Mesodermal cell (in vitro differentiated cells): ENCODE data around the gene CARD8.
"Not testable (repeated sequence)": the region's sequence is repeated elsewhere in the genome, so short reads cannot be mapped to it uniquely, and the experiment has no call there.

Source experiments
- H3K27ac ChIP-seq: 2 replicates; pipeline ENCODE4 v1.7.0; 2013; ENCODE audit warnings: mild to moderate bottlenecking, low read depth, low read length, moderate library complexity; ENCODE audit not compliant: severe bottlenecking
- H3K36me3 ChIP-seq: 2 replicates; pipeline ENCODE4 v1.7.1; 2013; ENCODE audit warnings: mild to moderate bottlenecking, low read length, moderate library complexity; ENCODE audit not compliant: control insufficient read depth, insufficient read depth
- H3K4me1 ChIP-seq: one replicate; pipeline ENCODE4 v1.7.1; 2013; ENCODE audit warnings: mild to moderate bottlenecking, low read length; ENCODE audit not compliant: insufficient read depth, control insufficient read depth, poor library complexity, severe bottlenecking
- H3K4me3 ChIP-seq: 2 replicates; pipeline ENCODE4 v1.7.0; 2013; ENCODE audit warnings: low read length, control low read depth, mild to moderate bottlenecking; ENCODE audit not compliant: insufficient read depth, poor library complexity, severe bottlenecking; ENCODE audit errors: extremely low read depth
- H3K9me3 ChIP-seq: 2 replicates; pipeline ENCODE4 v1.7.1; 2013; ENCODE audit warnings: mild to moderate bottlenecking, low read length, moderate library complexity; ENCODE audit not compliant: control insufficient read depth
- WGBS, 2 experiments: methylation state at CpG; one replicate each; pipeline ENCODE4 v1.1.5; 2013; ENCODE audit warnings: missing lambda C conversion rate in 2 of 2; ENCODE audit not compliant: insufficient coverage in 2 of 2; 5-methylcytosine and 5-hydroxymethylcytosine counted together

CARD8 gene

GRCh38 chr19:48290771-48291488 lies 35.2 kb upstream of the CARD8 start:
- H3K9me3 ChIP-seq = no peaks in the 10 kb centered on the region
- H3K4me3 ChIP-seq = peak overlapping the region; percentile 43
- H3K4me1 ChIP-seq = no peaks in the 10 kb centered on the region
- peaks cover 21% of the 10 kb centered on the region for H3K36me3 ChIP-seq
- peak overlapping the region; percentile 69 for H3K27ac ChIP-seq
- WGBS, 2 experiments = 0 to 1% methylated on average over 44 of the region's 45 CpGs

GRCh38 chr19:48290401-48290770 lies 34.7 kb upstream of the CARD8 start:
- Histone ChIP-seq H3K27ac (peak overlapping the region; percentile 59), H3K9me3 (no peaks in the 10 kb centered on the region), H3K4me1 (no peaks in the 10 kb centered on the region), H3K4me3 (peak overlapping the region; percentile 43), H3K36me3 (peaks cover 26% of the 10 kb centered on the region)
- 0 to 4% methylated on average over 3 to 5 of the region's 10 CpGs for WGBS, 2 experiments

- peaks cover 10% of the 10 kb centered on the region for H3K9me3 ChIP-seq
- 78 to 93% methylated on average over 3 of the region's 3 CpGs for WGBS, 2 experiments
Measured at GRCh38 chr19:48287748-48288147, 32.0 kb upstream of the CARD8 start.

GRCh38 chr19:48284896-48285295 lies 29.2 kb upstream of the CARD8 start:
- Histone ChIP-seq H3K9me3 (peaks cover 11% of the 10 kb centered on the region), H3K4me1 (peaks cover 4% of the 10 kb centered on the region), H3K36me3 (peaks cover 74% of the 10 kb centered on the region), H3K27ac (no peak overlapping the region), H3K4me3 (no peak overlapping the region)
- WGBS, 2 experiments = 96 to 97% methylated on average over 4 of the region's 4 CpGs

More at GRCh38 chr19:48287748-48288147, 32.0 kb upstream of the CARD8 start:
- H3K36me3 ChIP-seq = peaks cover 53% of the 10 kb centered on the region
- H3K4me3 ChIP-seq = no peak overlapping the region
- peaks cover 4% of the 10 kb centered on the region for H3K4me1 ChIP-seq
- H3K27ac ChIP-seq = no peak overlapping the region

- peaks cover 78% of the 10 kb centered on the region for H3K36me3 ChIP-seq
- WGBS, 2 experiments = 93 to 96% methylated on average over 5 to 7 of the region's 7 CpGs
- H3K4me1 ChIP-seq = peaks cover 4% of the 10 kb centered on the region
- H3K9me3 ChIP-seq = peaks cover 11% of the 10 kb centered on the region
- H3K4me3 ChIP-seq = no peak overlapping the region
- H3K27ac ChIP-seq = no peak overlapping the region
Measured at GRCh38 chr19:48283908-48284307, 28.2 kb upstream of the CARD8 start.

- H3K4me3 ChIP-seq = no peak overlapping the region
- peaks cover 4% of the 10 kb centered on the region for H3K4me1 ChIP-seq
- 96 to 98% methylated on average over 6 to 7 of the region's 9 CpGs for WGBS, 2 experiments
- H3K36me3 ChIP-seq = peaks cover 49% of the 10 kb centered on the region
- peaks cover 11% of the 10 kb centered on the region for H3K9me3 ChIP-seq
- no peak overlapping the region for H3K27ac ChIP-seq
Measured at GRCh38 chr19:48279747-48280146, 24.0 kb upstream of the CARD8 start.

GRCh38 chr19:48274938-48275337 lies 19.2 kb upstream of the CARD8 start:
- no peaks in the 10 kb centered on the region for H3K4me1 ChIP-seq
- no peak overlapping the region for H3K4me3 ChIP-seq
- H3K9me3 ChIP-seq = peaks cover 1% of the 10 kb centered on the region
- H3K27ac ChIP-seq = no peak overlapping the region
- H3K36me3 ChIP-seq = peaks cover 13% of the 10 kb centered on the region
- 71 to 83% methylated on average over 4 to 6 of the region's 6 CpGs for WGBS, 2 experiments

GRCh38 chr19:48274173-48274572 lies 18.5 kb upstream of the CARD8 start:
- Histone ChIP-seq H3K4me1 (no peaks in the 10 kb centered on the region), H3K9me3 (peaks cover 5% of the 10 kb centered on the region), H3K4me3 (no peak overlapping the region), H3K36me3 (peaks cover 8% of the 10 kb centered on the region), H3K27ac (no peak overlapping the region)
- no CpG with 5 or more reads among the region's 3 CpGs for WGBS, 2 experiments

GRCh38 chr19:48271531-48272151 lies 15.9 kb upstream of the CARD8 start:
- WGBS, 2 experiments = 4 to 9% methylated on average over 30 to 32 of the region's 40 CpGs
- Histone ChIP-seq H3K9me3 (peaks cover 5% of the 10 kb centered on the region), H3K4me1 (no peaks in the 10 kb centered on the region), H3K4me3 (peak overlapping the region; percentile 56), H3K36me3 (peaks cover 4% of the 10 kb centered on the region), H3K27ac (peak overlapping the region; percentile 85)

- not testable (repeated sequence) for H3K36me3 ChIP-seq, H3K27ac ChIP-seq, H3K4me3 ChIP-seq, H3K4me1 ChIP-seq, H3K9me3 ChIP-seq
- 97% methylated on average over 4 of the region's 6 CpGs for WGBS, 2 experiments
Measured at GRCh38 chr19:48269617-48270026, 13.9 kb upstream of the CARD8 start.

- H3K27ac ChIP-seq = not testable (repeated sequence)
Measured at GRCh38 chr19:48265326-48265725, 9.6 kb upstream of the CARD8 start.

More at GRCh38 chr19:48265326-48265725, 9.6 kb upstream of the CARD8 start:
- 83 to 86% methylated on average over 3 to 5 of the region's 8 CpGs for whole genome bisulfite sequencing, 2 experiments
- not testable (repeated sequence) for H3K4me3 ChIP-seq, H3K9me3 ChIP-seq, H3K36me3 ChIP-seq, H3K4me1 ChIP-seq
